ENCODE measurements around the gene KRTAP5-6.

GRCh38 chr11:1733716-1734640 is 37.0 kb downstream of the KRTAP5-6 start:
- TF ChIP-seq CTCF (IDR thresholded peaks at IDR 0.05): no peak
- TF ChIP-seq ZFX (IDR thresholded peaks at IDR 0.05; ENCODE audit: borderline replicate concordance): no peak

Data from 22Rv1 (cell line).